GM12878 (cell line): ENCODE results near the gene FER1L5. TPM values are rescaled to one million over a fixed set of nuclear protein-coding genes. Genes with fewer than 3 reads are reported as not detected.

Source experiments
- ATAC-seq: fragments of 200-7000 bp; cut with Tn5 transposase; 3 replicates; pipeline ENCODE4 v1.9.1; 2020; ENCODE audit warnings: mild to moderate bottlenecking, moderate library complexity
- BruUV-seq: library from RNA; stranded (reverse); fragments of 400-500 nt; replicated peaks from 2 replicates; lab custom pipeline; 2021; lab: Mats Ljungman, UMichigan
- CTCF ChIA-PET: fragments of 300-600 bp; sonication (Branson Sonifier 250); formaldehyde crosslinking; extraction: SDS; loops from one replicate; lab custom pipeline; 2021; ENCODE audit warnings: inconsistent platforms; lab: Yijun Ruan, JAX
- POLR2A ChIA-PET: fragments of 350-600 bp; formaldehyde crosslinking; extraction: SDS; loops from one replicate; lab custom pipeline; 2021; ENCODE audit warnings: inconsistent platforms; lab: Charles Lee
- RAD21 ChIA-PET: fragments of 300-600 bp; sonication (Branson Sonifier 250); formaldehyde crosslinking; loops from one replicate; lab custom pipeline; 2023; ENCODE audit warnings: antibody characterized with exemption; ENCODE audit not compliant: unreplicated experiment; lab: Charles Lee
- SMC1A ChIA-PET: fragments of 300-600 bp; sonication (Branson Sonifier 250); formaldehyde crosslinking; loops from one replicate; lab custom pipeline; 2023; ENCODE audit not compliant: unreplicated experiment, uncharacterized antibody; lab: Charles Lee
- DNase-seq: peaks from one replicate; pipeline ENCODE4 v3.0.0-alpha.2; 2011; ENCODE audit warnings: low read depth, low spot score
- FAIRE-seq: peaks from 3 replicates; lab custom pipeline; 2011; peaks lifted over from hg19 to GRCh38; lab: Jason Lieb, UNC
- H2AFZ ChIP-seq: 2 replicates; pipeline ENCODE4 v1.6.0; 2011; ENCODE audit warnings: low read depth, low read length, control low read depth; ENCODE audit not compliant: control insufficient read depth
- H3K27ac ChIP-seq: 2 replicates; pipeline ENCODE4 v1.5.1; 2011; ENCODE audit warnings: control low read depth; ENCODE audit not compliant: control insufficient read depth, insufficient read depth
- H3K27me3 ChIP-seq, 2 experiments: replicated peaks in 1 of 2; 2 replicates each; pipeline versions ENCODE4 v1.6.0 to v1.6.1; 2011; ENCODE audit warnings: low read length in 1 of 2; ENCODE audit not compliant: control insufficient read depth in 2 of 2, insufficient read depth in 2 of 2
- H3K36me3 ChIP-seq, 2 experiments: 2 replicates each; pipeline ENCODE4 v1.5.1; 2011; ENCODE audit warnings: low read length in 1 of 2; ENCODE audit not compliant: control insufficient read depth in 2 of 2, insufficient read depth in 2 of 2
- H3K4me1 ChIP-seq: 2 replicates; pipeline ENCODE4 v1.6.1; 2011; ENCODE audit warnings: mild to moderate bottlenecking, low read length, moderate library complexity, mixed read lengths; ENCODE audit not compliant: control insufficient read depth, insufficient read depth
- H3K4me2 ChIP-seq: 2 replicates; pipeline ENCODE4 v1.6.0; 2011; ENCODE audit warnings: control low read depth; ENCODE audit not compliant: control insufficient read depth, insufficient read depth
- H3K4me3 ChIP-seq: fragments of 200-600 bp; sonication (generic); 2 replicates; pipeline ENCODE4 v1.5.1; 2016
- H3K79me2 ChIP-seq: 2 replicates; pipeline ENCODE4 v1.6.0; 2011; ENCODE audit warnings: low read length; ENCODE audit not compliant: control insufficient read depth, insufficient read depth
- H3K9ac ChIP-seq: 2 replicates; pipeline ENCODE4 v1.8.0; 2011; ENCODE audit warnings: low read length, control low read depth, mixed read lengths; ENCODE audit not compliant: control insufficient read depth, insufficient read depth
- H3K9me3 ChIP-seq: replicated peaks from 3 replicates; pipeline ENCODE4 v1.5.1; 2011; ENCODE audit warnings: mild to moderate bottlenecking, low read length; ENCODE audit not compliant: control insufficient read depth, insufficient read depth
- H4K20me1 ChIP-seq: 2 replicates; pipeline ENCODE4 v1.6.0; 2011; ENCODE audit not compliant: control insufficient read depth, insufficient read depth
- BCL3 ChIP-seq: IDR thresholded peaks from 2 replicates; pipeline ENCODE4 v1.6.1; 2011; ENCODE audit warnings: borderline replicate concordance, low read depth, mild to moderate bottlenecking, moderate library complexity, low read length; ENCODE audit not compliant: insufficient read depth, poor library complexity, severe bottlenecking
- CHD2 ChIP-seq: IDR thresholded peaks from 2 replicates; pipeline ENCODE4 v1.6.1; 2011; ENCODE audit warnings: low read depth, low read length, improper control_type of control experiment, borderline replicate concordance
- E4F1 ChIP-seq: fragments of 450-650 bp; IDR thresholded peaks from 2 replicates; pipeline ENCODE4 v1.6.1; 2018; ENCODE audit warnings: borderline replicate concordance, mild to moderate bottlenecking; ENCODE audit not compliant: partially characterized antibody
- IKZF2 ChIP-seq, 2 experiments: fragments of 450-650 bp; IDR thresholded peaks; 2 replicates each; pipeline ENCODE4 v1.6.1; 2017; ENCODE audit warnings: mild to moderate bottlenecking in 2 of 2, moderate library complexity in 2 of 2
- POLR2AphosphoS2 ChIP-seq: IDR thresholded peaks from 2 replicates; pipeline ENCODE4 v1.6.1; 2011; ENCODE audit warnings: low read depth, mild to moderate bottlenecking, low read length, improper control_type of control experiment, moderate library complexity
- RUNX3 ChIP-seq: IDR thresholded peaks from 2 replicates; pipeline ENCODE4 v1.6.1; 2012; ENCODE audit warnings: low read length, inconsistent platforms
- ZNF274 ChIP-seq: IDR thresholded peaks from one replicate; pipeline ENCODE4 v1.8.0; 2011; ENCODE audit not compliant: insufficient read length, insufficient read depth
- WGBS: methylation state at CpG from one replicate; pipeline ENCODE4 v1.1.6; 2016; ENCODE audit warnings: low lambda C conversion rate; ENCODE audit not compliant: insufficient replicate concordance, insufficient coverage; ENCODE audit errors: missing lambda C conversion rate; 5-methylcytosine and 5-hydroxymethylcytosine counted together
- in situ Hi-C: fragments of 300-500 bp; cut with MboI; formaldehyde crosslinking; loops from 9 replicates; pipeline ENCODE4 v1.14.3; 2018; ENCODE audit warnings: mixed read lengths
- intact Hi-C: fragments of 100-400 bp; cut with micrococcal nuclease; formaldehyde crosslinking; loops from one replicate; pipeline ENCODE4 v1.14.2; 2022; ENCODE audit not compliant: unreplicated experiment
- polyA plus RNA-seq, 11 experiments: library from polyadenylated mRNA; depleted of rRNA in 4 of 11; unstranded in 6 of 11; stranded (reverse) in 5 of 11; fragments of >200 nt; fragmentation: Nextera tagmentation in 4 of 11; fragmentation: Illumina TruSeq in 1 of 11; extraction: Ambion mirVana in 4 of 11; extraction: Trizol in 1 of 11; gene quantifications; 1 replicate in 1 of 11; 2 replicates in 10 of 11; pipeline versions ENCODE4 v1.2.1 to v1.2.3, GENCODE V29; 2011 to 2016; ENCODE audit warnings: inconsistent platforms in 2 of 11, missing spikeins in 2 of 11, low read depth in 1 of 11
- total RNA-seq, 4 experiments: library from RNA; depleted of rRNA in 3 of 4; stranded (reverse); fragments of >200 nt in 3 of 4; fragmentation: Illumina TruSeq in 1 of 4; extraction: Trizol in 1 of 4; gene quantifications; 2 replicates each; pipeline versions ENCODE4 v1.2.1 to v1.2.3, GENCODE V29; 2013 to 2021

The FER1L5 gene
- total and polyA plus RNA-seq, 10 of the 15 experiments (the other 5 are each of a cell fraction or from before 2014, with no cell fraction given), result not detected

- 90% methylated on average over 16 of the region's 16 CpGs for WGBS
- POLR2A ChIA-PET, result interaction anchor here (0.6 kb wide), 1 partner anchor 76 kb away, joined by 4 read pairs; no protein-coding TSS in a partner anchor
- intact Hi-C loops, result no loop called here
- RAD21 ChIA-PET, result no interaction called here
- SMC1A ChIA-PET, result no interaction called here
- ATAC-seq (no peak), DNase-seq (no peak), FAIRE-seq (no peak)
- CTCF ChIA-PET, result no interaction called here
- in situ Hi-C loops, result no loop called here
- Histone ChIP-seq H3K27ac (no peak overlapping the region), H3K79me2 (no peaks in the 10 kb centered on the region), H2AFZ (no peak overlapping the region), H3K4me1 (no peaks in the 10 kb centered on the region), H3K36me3 (peaks cover 0 to 17% of the 10 kb centered on the region in 2 experiments; a peak in 2 of 4 replicates), H3K27me3 (no peaks in the 10 kb centered on the region), H3K4me2 (no peak overlapping the region), H3K9me3 (no peaks in the 10 kb centered on the region), H3K4me3 (no peak overlapping the region), H4K20me1 (no peaks in the 10 kb centered on the region), H3K9ac (no peak overlapping the region)
- TF ChIP-seq IKZF2 (IDR thresholded peaks at IDR 0.05), result no peak
- no peak for TF ChIP-seq CHD2
- TF ChIP-seq BCL3, result no peak
- TF ChIP-seq RUNX3, result no peak
- TF ChIP-seq E4F1, result no peak
- no peak for TF ChIP-seq POLR2AphosphoS2
- no peak for TF ChIP-seq ZNF274
- BruUV-seq, result no TSS peak
Observed at GRCh38 chr2:96703021-96703751, 60.6 kb downstream of the FER1L5 start.
